Activated CD4-positive, alpha-beta T cell treated with anti-CD3 and anti-CD28 coated beads for 48 hours (primary cell): ENCODE measurements around the gene NEDD4L.

Experiments used
- DNase-seq: peaks from one replicate; pipeline ENCODE4 v3.0.0-alpha.2; 2020

NEDD4L gene

GRCh38 chr18:58124475-58124874, 80.4 kb downstream of the NEDD4L start:
- DNase-seq = no peak

DNA sequence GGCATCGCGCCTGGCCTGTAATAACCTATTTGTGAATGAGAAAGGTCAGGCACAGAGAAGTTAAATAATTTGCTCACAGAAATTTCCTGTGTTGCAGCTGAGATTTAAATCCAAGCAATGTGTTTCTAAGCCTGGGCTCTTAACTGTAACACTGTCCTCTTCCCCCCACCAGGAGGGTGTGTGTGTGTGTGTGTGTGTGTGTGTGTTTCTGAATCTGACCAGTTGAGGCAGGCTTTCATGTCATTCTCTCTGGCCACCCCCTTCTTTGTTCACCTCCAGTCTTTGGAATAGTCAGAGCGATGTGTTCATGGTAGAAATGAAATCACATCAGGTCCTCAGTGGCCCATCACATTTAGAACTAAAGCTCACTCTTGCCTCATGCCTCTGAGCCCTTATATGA, 81.2 kb downstream of the NEDD4L start:
- DNase-seq = no peak

DNA sequence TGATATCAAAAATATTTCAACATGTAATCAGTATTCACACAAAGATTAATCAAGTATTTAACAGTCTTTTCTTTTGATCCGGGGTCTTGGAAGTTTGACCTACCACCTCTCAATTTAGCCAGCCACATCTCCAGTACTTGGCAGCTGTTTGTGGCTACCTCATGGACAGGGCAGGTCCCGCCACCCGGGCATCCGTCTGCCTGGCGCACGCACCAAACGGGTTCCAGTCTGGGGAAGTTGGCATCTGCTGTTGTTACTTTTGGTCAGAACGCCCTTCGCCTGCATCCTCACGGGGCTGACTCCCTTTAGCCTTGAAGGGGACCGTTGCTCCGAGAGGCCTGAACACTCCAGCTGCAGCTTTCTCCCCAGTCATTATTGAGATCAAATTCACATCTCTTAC, 81.7 kb downstream of the NEDD4L start:
- no peak for DNase-seq

- no peak for DNase-seq
Observed at GRCh38 chr18:58128381-58129374, 84.7 kb downstream of the NEDD4L start.

GRCh38 chr18:58132595-58133261, 88.7 kb downstream of the NEDD4L start:
- no peak for DNase-seq

GRCh38 chr18:58135183-58135641, 91.2 kb downstream of the NEDD4L start:
- no peak for DNase-seq

DNA sequence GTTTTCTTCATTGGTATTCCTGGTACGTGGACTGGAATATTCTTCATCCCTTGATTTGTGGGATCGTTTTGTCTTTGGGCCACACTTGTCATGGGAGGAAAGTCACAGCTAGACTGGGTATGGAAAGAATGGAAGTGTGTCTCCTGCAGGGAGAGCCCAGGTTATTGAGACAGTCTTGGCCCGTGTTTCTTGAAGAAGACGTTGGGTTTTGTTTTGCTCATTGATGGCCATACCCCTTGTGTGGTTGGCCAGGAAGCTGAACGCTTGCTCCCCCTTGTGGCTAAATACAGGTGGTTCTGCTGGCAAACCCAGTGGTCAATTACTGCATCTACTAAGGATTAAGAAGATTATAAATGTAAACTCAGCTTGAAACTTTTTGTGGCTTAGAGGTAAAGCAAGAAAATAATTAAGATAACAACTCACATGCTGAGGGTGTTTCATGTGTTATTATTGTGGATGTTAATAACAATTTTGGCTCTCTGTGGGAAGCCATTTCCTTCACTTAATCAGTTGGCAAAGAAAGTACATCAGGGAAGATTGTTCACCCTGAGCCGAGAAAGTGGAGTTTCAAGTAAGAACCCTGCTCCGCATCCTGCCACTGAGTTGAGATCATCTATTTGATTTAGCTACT, 91.8 kb downstream of the NEDD4L start:
- peak; percentile 68 for DNase-seq

DNA sequence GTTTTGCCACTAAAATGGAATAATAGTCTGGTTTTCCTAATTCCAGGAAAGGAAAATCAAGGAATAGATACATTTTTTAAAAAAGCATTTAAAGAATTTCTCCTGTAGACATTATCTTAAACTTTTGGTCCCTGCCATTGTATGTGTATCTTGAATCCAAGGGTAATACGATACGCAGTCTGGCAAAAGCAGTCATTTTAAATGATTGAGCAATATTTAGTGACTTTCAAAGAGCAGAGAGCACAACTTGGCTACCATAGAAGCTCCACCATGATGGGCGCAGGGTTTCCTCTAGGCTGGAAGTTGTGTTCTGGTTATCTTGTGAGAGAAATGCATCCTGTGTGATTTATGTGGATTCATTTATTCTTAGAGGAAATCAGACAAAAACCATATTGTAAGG, 92.9 kb downstream of the NEDD4L start:
- DNase-seq = no peak

GRCh38 chr18:58139459-58140386, 95.7 kb downstream of the NEDD4L start:
- DNase-seq = no peak

GRCh38 chr18:58140387-58141325, 96.6 kb downstream of the NEDD4L start:
- no peak for DNase-seq

GRCh38 chr18:58143386-58143785, 99.4 kb downstream of the NEDD4L start:
- no peak for DNase-seq

- DNase-seq = no peak
Observed at GRCh38 chr18:58144106-58144505, 100.1 kb downstream of the NEDD4L start.

GRCh38 chr18:58144671-58145285, 100.8 kb downstream of the NEDD4L start:
- DNase-seq = no peak

- no peak for DNase-seq
Observed at GRCh38 chr18:58146099-58146498, 102.1 kb downstream of the NEDD4L start.

- DNase-seq = no peak
Observed at GRCh38 chr18:58148954-58149471, 105.0 kb downstream of the NEDD4L start.

DNA sequence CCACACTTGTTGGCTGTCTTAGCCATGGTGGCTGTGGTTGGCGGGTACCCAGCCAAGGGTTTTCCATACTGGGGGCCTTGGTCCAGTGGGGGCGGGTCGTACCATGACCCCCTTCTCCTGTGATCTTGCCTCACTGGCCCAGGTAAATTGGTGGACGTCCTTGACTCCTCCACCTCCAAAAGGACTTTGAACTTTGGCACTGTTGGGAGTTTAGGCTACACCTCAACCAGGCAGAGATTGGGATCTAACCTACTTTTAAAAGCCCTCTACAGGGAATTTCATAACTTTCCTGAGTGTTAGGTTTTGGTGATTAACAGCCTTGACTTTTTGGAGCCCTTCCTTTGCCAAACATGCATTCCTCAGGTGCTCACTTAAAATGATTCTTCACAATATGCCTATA, 106.7 kb downstream of the NEDD4L start:
- no peak for DNase-seq

- no peak for DNase-seq
Observed at GRCh38 chr18:58152216-58152615, 108.2 kb downstream of the NEDD4L start.

DNA sequence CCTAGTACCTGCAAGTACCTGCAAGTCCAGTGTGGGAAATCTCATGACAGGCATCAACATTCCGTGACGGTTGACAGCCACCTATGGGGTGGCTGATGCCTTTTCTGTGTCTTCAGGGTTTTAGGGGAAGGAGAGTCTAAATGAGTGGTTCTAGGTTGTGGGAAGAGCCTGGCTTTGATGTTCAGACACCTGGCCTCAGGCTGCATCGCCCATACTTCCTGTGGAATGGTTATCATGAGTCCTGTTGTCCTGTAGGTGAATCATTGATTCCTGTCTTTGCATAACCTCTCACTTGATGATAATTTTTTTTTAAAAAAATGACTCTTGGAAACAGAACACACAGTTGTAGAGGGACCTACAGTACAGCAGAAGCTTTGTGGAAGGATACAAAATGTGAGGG, 108.9 kb downstream of the NEDD4L start:
- no peak for DNase-seq

GRCh38 chr18:58156516-58156915, 112.5 kb downstream of the NEDD4L start:
- no peak for DNase-seq

GRCh38 chr18:58157237-58157636, 113.2 kb downstream of the NEDD4L start:
- DNase-seq = no peak
